H9 (cell line): ENCODE data around the gene MRPL45. TPM values are rescaled to one million over a fixed set of nuclear protein-coding genes. Genes with fewer than 3 reads are reported as not detected.
A peak's percentile ranks its signal among the peaks of the same experiment; 100 is the strongest.

Experiments
- DNase-seq: peaks from one replicate; pipeline ENCODE4 v3.0.0-alpha.2; 2017
- H2AFZ ChIP-seq: one replicate; pipeline ENCODE4 v1.6.1; 2013; ENCODE audit warnings: mild to moderate bottlenecking, low read length, control low read depth, moderate library complexity
- H2AK5ac ChIP-seq: 2 replicates; pipeline ENCODE4 v1.6.1; 2013; ENCODE audit warnings: low read length, control low read depth, mixed read lengths; ENCODE audit not compliant: insufficient read length
- H2BK120ac ChIP-seq: one replicate; pipeline ENCODE4 v1.6.1; 2013; ENCODE audit warnings: low read depth, mild to moderate bottlenecking, low read length, control low read depth, inconsistent platforms; ENCODE audit not compliant: poor library complexity, severe bottlenecking
- H2BK12ac ChIP-seq: 2 replicates; pipeline ENCODE4 v1.6.1; 2013; ENCODE audit warnings: low read length, control low read depth, mixed read lengths, low read depth; ENCODE audit not compliant: insufficient read length
- H2BK15ac ChIP-seq: 2 replicates; pipeline ENCODE4 v1.6.1; 2013; ENCODE audit warnings: low read depth, low read length, control low read depth
- H2BK20ac ChIP-seq: one replicate; pipeline ENCODE4 v1.6.1; 2013; ENCODE audit warnings: low read depth, mild to moderate bottlenecking, low read length, control low read depth, inconsistent platforms; ENCODE audit not compliant: poor library complexity, severe bottlenecking
- H2BK5ac ChIP-seq: 2 replicates; pipeline ENCODE4 v1.6.1; 2013; ENCODE audit warnings: low read length, control low read depth, mixed read lengths; ENCODE audit not compliant: insufficient read length
- H3K14ac ChIP-seq: 2 replicates; pipeline ENCODE4 v1.6.1; 2013; ENCODE audit warnings: low read length, control low read depth; ENCODE audit not compliant: insufficient read depth
- H3K18ac ChIP-seq: 2 replicates; pipeline ENCODE4 v1.6.1; 2013; ENCODE audit warnings: low read depth, mild to moderate bottlenecking, mixed read lengths, low read length, control low read depth; ENCODE audit not compliant: insufficient read length
- H3K23ac ChIP-seq: 2 replicates; pipeline ENCODE4 v1.6.1; 2013; ENCODE audit warnings: low read length, control low read depth, mixed read lengths, low read depth; ENCODE audit not compliant: insufficient read length
- H3K23me2 ChIP-seq: 2 replicates; pipeline ENCODE4 v1.6.1; 2013; ENCODE audit warnings: low read depth, mild to moderate bottlenecking, mixed read lengths, low read length, control low read depth; ENCODE audit not compliant: insufficient read length, poor library complexity, severe bottlenecking
- H3K27ac ChIP-seq: 2 replicates; pipeline ENCODE4 v1.5.1; 2013; ENCODE audit warnings: low read length, control low read depth, mixed read lengths, low read depth; ENCODE audit not compliant: insufficient read length
- H3K27me3 ChIP-seq: 2 replicates; pipeline ENCODE4 v1.6.1; 2013; ENCODE audit warnings: low read length, control low read depth, inconsistent platforms; ENCODE audit not compliant: insufficient read depth
- H3K4ac ChIP-seq: 2 replicates; pipeline ENCODE4 v1.6.1; 2013; ENCODE audit warnings: low read depth, mild to moderate bottlenecking, control low read depth, inconsistent platforms, low read length, moderate library complexity
- H3K4me1 ChIP-seq: 2 replicates; pipeline ENCODE4 v1.6.1; 2013; ENCODE audit warnings: low read length, control low read depth, inconsistent platforms; ENCODE audit not compliant: insufficient read depth
- H3K4me2 ChIP-seq: 2 replicates; pipeline ENCODE4 v1.6.1; 2013; ENCODE audit warnings: low read length, control low read depth, mixed read lengths; ENCODE audit not compliant: insufficient read length, insufficient read depth
- H3K56ac ChIP-seq: 2 replicates; pipeline ENCODE4 v1.6.1; 2013; ENCODE audit warnings: low read depth, mild to moderate bottlenecking, mixed read lengths, low read length, control low read depth; ENCODE audit not compliant: insufficient read length
- H3K79me1 ChIP-seq: 2 replicates; pipeline ENCODE4 v1.6.1; 2013; ENCODE audit warnings: low read depth, mild to moderate bottlenecking, moderate library complexity, low read length, control low read depth, inconsistent platforms; ENCODE audit not compliant: insufficient read depth, poor library complexity, severe bottlenecking
- H3K79me2 ChIP-seq: 2 replicates; pipeline ENCODE4 v1.6.1; 2013; ENCODE audit warnings: low read length, control low read depth, inconsistent platforms; ENCODE audit not compliant: insufficient read depth
- H3K9ac ChIP-seq: 2 replicates; pipeline ENCODE4 v1.6.1; 2013; ENCODE audit warnings: low read length, control low read depth, mixed read lengths; ENCODE audit not compliant: insufficient read length; ENCODE audit errors: extremely low read depth
- H3K9me3 ChIP-seq: one replicate; pipeline ENCODE4 v1.6.1; 2013; ENCODE audit warnings: low read depth, low read length, inconsistent platforms; ENCODE audit not compliant: control insufficient read depth
- H3T11ph ChIP-seq: one replicate; pipeline ENCODE4 v1.6.1; 2013; ENCODE audit warnings: mild to moderate bottlenecking, low read length, control low read depth, inconsistent platforms
- H4K20me1 ChIP-seq: one replicate; pipeline ENCODE4 v1.6.1; 2013; ENCODE audit not compliant: control insufficient read depth, insufficient read length, insufficient read depth
- H4K5ac ChIP-seq: 2 replicates; pipeline ENCODE4 v1.6.1; 2013; ENCODE audit warnings: low read depth, mild to moderate bottlenecking, mixed read lengths, low read length, control low read depth; ENCODE audit not compliant: insufficient read length
- H4K8ac ChIP-seq: replicated peaks from 2 replicates; pipeline ENCODE4 v1.6.1; 2013; ENCODE audit warnings: low read length, control low read depth, mixed read lengths, low read depth; ENCODE audit not compliant: insufficient read length
- H4K91ac ChIP-seq: 2 replicates; pipeline ENCODE4 v1.6.1; 2013; ENCODE audit warnings: low read depth, mild to moderate bottlenecking, moderate library complexity, mixed read lengths, low read length, control low read depth; ENCODE audit not compliant: insufficient read length
- H3K27ac Mint-ChIP-seq, 3 experiments: 2 replicates in 2 of 3; 3 replicates in 1 of 3; pipeline ENCODE4 v1.8.0; 2020 to 2021; ENCODE audit warnings: mixed read lengths in 3 of 3, mild to moderate bottlenecking in 1 of 3, moderate library complexity in 1 of 3
- H3K27me3 Mint-ChIP-seq: 2 replicates; pipeline ENCODE4 v1.8.0; 2021; ENCODE audit warnings: low read depth, mild to moderate bottlenecking, moderate library complexity, mixed read lengths
- H3K36me3 Mint-ChIP-seq, 3 experiments: 2 replicates in 2 of 3; 3 replicates in 1 of 3; pipeline ENCODE4 v1.8.0; 2020 to 2021; ENCODE audit warnings: low read depth in 3 of 3, mixed read lengths in 3 of 3; ENCODE audit not compliant: insufficient read depth in 1 of 3
- H3K4me1 Mint-ChIP-seq, 2 experiments: 2 replicates each; pipeline ENCODE4 v1.8.0; 2020; ENCODE audit warnings: mixed read lengths in 2 of 2
- H3K4me3 Mint-ChIP-seq, 2 experiments: 2 replicates in 1 of 2; 3 replicates in 1 of 2; pipeline ENCODE4 v1.8.0; 2020 to 2021; ENCODE audit warnings: mild to moderate bottlenecking in 2 of 2, mixed read lengths in 2 of 2, moderate library complexity in 1 of 2
- H3K9me3 Mint-ChIP-seq, 2 experiments: 2 replicates in 1 of 2; 3 replicates in 1 of 2; pipeline ENCODE4 v1.8.0; 2020; ENCODE audit warnings: mild to moderate bottlenecking in 2 of 2, mixed read lengths in 2 of 2, moderate library complexity in 1 of 2
- CTCF ChIP-seq: fragments of 200-600 bp; sonication (generic); conservative IDR thresholded peaks from 3 replicates; pipeline ENCODE4 v1.8.0; 2021; ENCODE audit warnings: antibody characterized with exemption, mild to moderate bottlenecking
- WGBS: extraction: QIAGEN DNeasy Blood & Tissue Kit; methylation state at CpG from one replicate; pipeline ENCODE4 v1.1.7; 2013; ENCODE audit warnings: missing lambda C conversion rate, low lambda C conversion rate, mixed read lengths; ENCODE audit not compliant: insufficient read length; ENCODE audit errors: extremely low coverage; 5-methylcytosine and 5-hydroxymethylcytosine counted together
- total RNA-seq: library from RNA; stranded (reverse); gene quantifications from 2 replicates; pipeline ENCODE4 v1.2.1, GENCODE V29; 2021

MRPL45 gene
- total RNA-seq, 1 experiment from 2014 or later: 59.9 TPM

DNA sequence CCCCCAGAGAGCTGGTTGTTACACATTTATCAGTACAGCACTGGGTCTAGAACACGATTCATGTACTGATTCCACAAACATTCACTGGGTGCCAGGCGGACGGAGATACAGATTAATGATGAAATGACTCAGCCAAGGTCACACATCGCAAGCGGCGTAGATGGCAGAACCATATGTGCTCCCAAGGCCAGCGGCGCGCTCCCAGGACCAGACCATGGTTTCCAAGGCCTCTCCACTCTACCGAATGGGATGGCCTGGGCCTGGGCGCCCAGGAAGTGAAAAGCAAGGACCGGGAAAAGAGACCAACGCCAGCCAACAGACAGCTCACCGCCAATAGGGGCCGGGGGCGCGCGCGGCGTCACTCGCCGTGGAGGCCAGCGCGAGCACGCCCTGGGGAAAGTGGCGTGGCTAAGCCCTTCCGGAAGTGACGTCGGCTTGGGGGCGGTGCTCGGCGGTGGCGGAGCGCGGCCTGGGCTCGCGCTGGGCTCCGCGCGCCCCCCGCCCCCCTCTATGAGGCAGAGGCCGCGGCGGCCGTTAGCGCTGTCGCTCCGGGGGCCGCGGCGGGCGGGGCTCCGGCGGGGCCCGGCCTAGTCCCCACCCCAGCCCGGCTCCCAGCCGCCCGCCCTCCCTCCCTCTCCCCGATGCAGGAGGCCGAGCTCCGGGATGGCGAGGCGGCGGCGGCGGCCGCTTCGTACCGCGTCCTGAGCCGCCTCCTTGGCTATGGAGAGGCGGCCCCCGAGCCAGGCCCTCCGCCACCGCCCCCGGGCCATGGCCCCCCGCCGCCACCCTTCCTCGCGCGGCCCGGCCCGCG is 54.6 kb downstream of the MRPL45 start, which contains the start of gene SOCS7:
Gene SOCS7 (plus strand): TSS at position 433 of the 811 bp plus-strand sequence. CDS start 209 bp downstream, at position 642.
- Histone ChIP-seq H2AK5ac (no peak within 1 kb of the TSS), H4K20me1 (no peaks in the 10 kb centered on the region), H2BK20ac (no peak within 1 kb of the TSS), H3K79me1 (peaks cover 3% of the 10 kb centered on the region), H3K27ac (no peak within 1 kb of the TSS), H4K91ac (no peak within 1 kb of the TSS), H3K23me2 (peaks cover 8% of the 10 kb centered on the region), H2BK5ac (no peak within 1 kb of the TSS), H4K8ac (no peak within 1 kb of the TSS), H3K4me1 (peaks cover 7% of the 10 kb centered on the region; the same call in 1 of the 2 replicates), H3K4ac (no peak within 1 kb of the TSS), H3K9ac (peak within 1 kb of the TSS; percentile 47), H2BK15ac (no peak within 1 kb of the TSS), H2BK12ac (no peak within 1 kb of the TSS), H3K56ac (no peak within 1 kb of the TSS), H3K23ac (no peak within 1 kb of the TSS), H4K5ac (no peak within 1 kb of the TSS), H3K27me3 (no peaks in the 10 kb centered on the region), H3K79me2 (peaks cover 7% of the 10 kb centered on the region; the same call in 1 of the 2 replicates), H2AFZ (no peak within 1 kb of the TSS), H2BK120ac (no peak within 1 kb of the TSS), H3K14ac (peak within 1 kb of the TSS; percentile 45), H3K18ac (peak within 1 kb of the TSS; percentile 43), H3K9me3 (no peaks in the 10 kb centered on the region), H3K4me2 (peak within 1 kb of the TSS; percentile 81), H3T11ph (no peak within 1 kb of the TSS)
- H3K27ac Mint-ChIP-seq: peak within 1 kb of the TSS; percentile 76 to 86 (median 86); a peak in 6 of 7 replicates
- H3K4me1 Mint-ChIP-seq: peaks cover 38 to 48% of the 10 kb centered on the region in 2 experiments
- no peaks in the 10 kb centered on the region for H3K9me3 Mint-ChIP-seq
- WGBS: no CpG with 5 or more reads among the region's 84 CpGs
- H3K27me3 Mint-ChIP-seq: no peaks in the 10 kb centered on the region
- H3K4me3 Mint-ChIP-seq: peak within 1 kb of the TSS; percentile 72 to 90
- TF ChIP-seq CTCF: no peak
- no peaks in the 10 kb centered on the region; a peak in 1 of 7 replicates for H3K36me3 Mint-ChIP-seq
- DNase-seq: peak; percentile 94
